Smooth muscle cell (in vitro differentiated cells): ENCODE results near the gene ACAT1. TPM values are rescaled to one million over a fixed set of nuclear protein-coding genes. Genes with fewer than 3 reads are reported as not detected.
"Not testable (repeated sequence)": the region's sequence is repeated elsewhere in the genome, so short reads cannot be mapped to it uniquely, and the experiment has no call there.

ENCODE experiments used
- DNase-seq: peaks from one replicate; lab custom pipeline; 2025; ENCODE audit not compliant: unreplicated experiment; lab: John Stamatoyannopoulos, UW
- H2AFZ ChIP-seq: fragments of 200-600 bp; sonication (generic); 2 replicates; pipeline ENCODE4 v1.6.0; 2016; ENCODE audit warnings: antibody characterized with exemption, low read depth, mild to moderate bottlenecking
- H3F3A ChIP-seq: fragments of 200-600 bp; sonication (generic); 2 replicates; pipeline ENCODE4 v1.6.0; 2017; ENCODE audit warnings: antibody characterized with exemption, low read depth
- H3K27ac ChIP-seq: fragments of 200-600 bp; sonication (generic); 2 replicates; pipeline ENCODE4 v1.5.1; 2016; ENCODE audit warnings: low read depth, mild to moderate bottlenecking
- H3K27me3 ChIP-seq: fragments of 200-600 bp; sonication (generic); 2 replicates; pipeline ENCODE4 v1.6.1; 2016; ENCODE audit warnings: low read depth, mild to moderate bottlenecking
- H3K36me3 ChIP-seq: fragments of 200-600 bp; sonication (generic); 2 replicates; pipeline ENCODE4 v1.5.1; 2016; ENCODE audit warnings: low read depth
- H3K4me1 ChIP-seq: fragments of 200-600 bp; sonication (generic); 2 replicates; pipeline ENCODE4 v1.5.1; 2016; ENCODE audit warnings: low read depth
- H3K4me2 ChIP-seq: fragments of 200-600 bp; sonication (generic); 2 replicates; pipeline ENCODE4 v1.6.0; 2016; ENCODE audit warnings: mild to moderate bottlenecking
- H3K4me3 ChIP-seq: fragments of 200-600 bp; sonication (generic); 2 replicates; pipeline ENCODE4 v1.5.1; 2016; ENCODE audit warnings: mild to moderate bottlenecking
- H3K79me2 ChIP-seq: fragments of 200-600 bp; sonication (generic); 2 replicates; pipeline ENCODE4 v1.6.0; 2016; ENCODE audit warnings: low read depth, mild to moderate bottlenecking
- H3K9ac ChIP-seq: fragments of 200-600 bp; sonication (generic); 2 replicates; pipeline ENCODE4 v1.6.0; 2016; ENCODE audit warnings: low read depth
- H3K9me3 ChIP-seq: fragments of 200-600 bp; sonication (generic); replicated peaks from 2 replicates; pipeline ENCODE4 v1.5.1; 2016; ENCODE audit warnings: low read depth
- H4K20me1 ChIP-seq: fragments of 200-600 bp; sonication (generic); 2 replicates; pipeline ENCODE4 v1.6.0; 2016; ENCODE audit warnings: low read depth
- CTCF ChIP-seq: fragments of 200-600 bp; sonication (generic); IDR thresholded peaks from 2 replicates; pipeline ENCODE4 v1.5.1; 2017; ENCODE audit warnings: borderline replicate concordance, mild to moderate bottlenecking, antibody characterized with exemption; ENCODE audit not compliant: insufficient read depth, poor library complexity, severe bottlenecking
- WGBS: methylation state at CpG from one replicate; pipeline ENCODE4 v1.1.7; 2016; ENCODE audit warnings: low lambda C conversion rate; 5-methylcytosine and 5-hydroxymethylcytosine counted together
- polyA plus RNA-seq: library from polyadenylated mRNA; unstranded; fragments of >200 nt; fragmentation: Nextera tagmentation; extraction: Ambion mirVana; gene quantifications from 2 replicates; pipeline ENCODE4 v1.2.1, GENCODE V29; 2016
- total RNA-seq: library from RNA; depleted of rRNA; stranded (reverse); fragments of >200 nt; gene quantifications from 2 replicates; pipeline ENCODE4 v1.2.3, GENCODE V29; 2014

The ACAT1 gene
- total and polyA plus RNA-seq, 2 experiments from 2014 or later, result 25.1 to 63.2 TPM

DNA sequence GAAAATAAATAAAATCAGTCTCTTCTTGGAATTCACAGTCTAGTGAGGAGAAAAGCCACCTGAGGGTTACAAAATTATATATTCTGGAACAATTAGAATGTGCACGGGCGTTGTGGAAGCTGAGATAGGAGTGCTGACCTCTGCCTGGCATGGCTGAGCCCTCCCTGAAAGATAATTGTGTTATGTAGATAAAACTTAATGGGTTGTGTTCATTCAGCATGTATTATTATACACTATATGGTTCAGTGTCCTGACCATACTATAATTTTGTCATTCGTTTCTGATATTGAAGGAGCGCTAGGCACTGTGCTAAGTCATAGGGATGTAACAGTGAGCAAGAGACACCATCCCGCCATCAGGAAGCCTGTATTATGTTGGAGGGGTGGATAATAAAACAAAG, 3.7 kb downstream of the ACAT1 start:
- Histone ChIP-seq H3K79me2 (peaks cover 13% of the 10 kb centered on the region), H3K27me3 (no peaks in the 10 kb centered on the region), H3K4me3 (no peak overlapping the region), H3K4me2 (no peak overlapping the region), H2AFZ (no peak overlapping the region), H3K27ac (no peak overlapping the region), H3K4me1 (peaks cover 7% of the 10 kb centered on the region), H3K9me3 (no peaks in the 10 kb centered on the region), H3K9ac (no peak overlapping the region), H3K36me3 (no peaks in the 10 kb centered on the region), H3F3A (no peaks in the 10 kb centered on the region), H4K20me1 (peaks cover 3% of the 10 kb centered on the region)
- 98% methylated on average over 5 of the region's 5 CpGs for WGBS
- no peak for DNase-seq
- no peak for TF ChIP-seq CTCF

- Histone ChIP-seq H3K27ac (no peak overlapping the region), H3K27me3 (no peaks in the 10 kb centered on the region), H2AFZ (no peak overlapping the region), H3K9me3 (no peaks in the 10 kb centered on the region), H3K4me2 (no peak overlapping the region), H3K36me3 (peaks cover under 1% of the 10 kb centered on the region), H3K4me3 (no peak overlapping the region), H3K4me1 (no peaks in the 10 kb centered on the region), H3F3A (no peaks in the 10 kb centered on the region), H4K20me1 (no peaks in the 10 kb centered on the region), H3K79me2 (peaks cover 9% of the 10 kb centered on the region), H3K9ac (no peak overlapping the region)
- no peak for TF ChIP-seq CTCF
- WGBS, result 97% methylated on average over 2 of the region's 2 CpGs
- no peak for DNase-seq
Observed at GRCh38 chr11:108128772-108129171, 7.4 kb downstream of the ACAT1 start.

GRCh38 chr11:108131993-108132392, 10.6 kb downstream of the ACAT1 start:
- no peaks in the 10 kb centered on the region for H3K27me3 ChIP-seq
- peaks cover 4% of the 10 kb centered on the region for H3F3A ChIP-seq
- no peak overlapping the region for H3K4me3 ChIP-seq
- WGBS, result 97% methylated on average over 1 of the region's 1 CpG
- no peak for TF ChIP-seq CTCF
- H3K9me3 ChIP-seq, result no peaks in the 10 kb centered on the region
- H3K36me3 ChIP-seq, result peaks cover 8% of the 10 kb centered on the region
- DNase-seq, result no peak
- H4K20me1 ChIP-seq, result no peaks in the 10 kb centered on the region
- H2AFZ ChIP-seq, result no peak overlapping the region
- H3K79me2 ChIP-seq, result no peaks in the 10 kb centered on the region
- no peak overlapping the region for H3K4me2 ChIP-seq
- H3K27ac ChIP-seq, result no peak overlapping the region
- no peaks in the 10 kb centered on the region for H3K4me1 ChIP-seq
- H3K9ac ChIP-seq, result no peak overlapping the region

GRCh38 chr11:108132993-108133538, 11.7 kb downstream of the ACAT1 start:
- not testable (repeated sequence) for H3K27me3 ChIP-seq, H3K4me1 ChIP-seq, H2AFZ ChIP-seq, H4K20me1 ChIP-seq, H3F3A ChIP-seq, H3K27ac ChIP-seq, DNase-seq, H3K79me2 ChIP-seq, H3K9me3 ChIP-seq, H3K4me3 ChIP-seq, H3K4me2 ChIP-seq, H3K9ac ChIP-seq, H3K36me3 ChIP-seq
- 92% methylated on average over 2 of the region's 2 CpGs for WGBS
